ENCODE data around the gene DHX32.

The DHX32 gene

GRCh38 chr10:125815764-125816163 lies 65.3 kb downstream of the DHX32 start:
- DNase-seq (ENCODE audit: low read depth in 1 of 2, low spot score in 1 of 2) = no peak

DNA sequence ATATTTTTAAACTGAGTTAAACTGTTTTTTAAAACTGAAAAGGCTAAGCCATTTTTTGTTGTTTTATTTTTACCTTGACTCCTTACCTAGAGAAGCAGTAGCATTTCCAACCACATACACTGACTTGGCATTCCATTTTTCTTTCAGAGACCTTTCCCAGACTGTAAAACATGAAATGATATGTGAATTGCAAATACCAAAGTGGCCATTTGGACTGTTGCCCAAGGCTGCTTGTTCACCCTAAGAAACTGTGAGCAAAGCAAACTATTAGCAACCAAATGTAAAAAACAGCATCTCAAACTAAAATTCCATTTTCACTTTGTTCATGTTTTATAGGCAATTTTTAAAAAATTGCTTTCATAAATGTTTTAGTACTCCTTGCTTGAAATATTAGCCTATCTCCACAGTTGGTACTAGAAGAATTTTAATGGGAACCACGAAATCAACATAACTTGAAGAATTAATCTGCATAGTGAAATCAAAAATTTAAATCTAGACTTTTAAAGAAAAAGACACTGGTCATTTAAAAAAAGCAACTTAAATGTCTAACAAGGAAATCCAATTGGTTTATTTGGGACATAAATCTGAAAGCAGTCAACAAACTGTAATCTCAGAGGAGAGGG lies 68.9 kb downstream of the DHX32 start:
- no peak for DNase-seq (ENCODE audit: low read depth in 1 of 2, low spot score in 1 of 2)

- DNase-seq (ENCODE audit: low read depth in 1 of 2, low spot score in 1 of 2) = no peak
Observed at GRCh38 chr10:125811251-125811650, 69.8 kb downstream of the DHX32 start.

DNA sequence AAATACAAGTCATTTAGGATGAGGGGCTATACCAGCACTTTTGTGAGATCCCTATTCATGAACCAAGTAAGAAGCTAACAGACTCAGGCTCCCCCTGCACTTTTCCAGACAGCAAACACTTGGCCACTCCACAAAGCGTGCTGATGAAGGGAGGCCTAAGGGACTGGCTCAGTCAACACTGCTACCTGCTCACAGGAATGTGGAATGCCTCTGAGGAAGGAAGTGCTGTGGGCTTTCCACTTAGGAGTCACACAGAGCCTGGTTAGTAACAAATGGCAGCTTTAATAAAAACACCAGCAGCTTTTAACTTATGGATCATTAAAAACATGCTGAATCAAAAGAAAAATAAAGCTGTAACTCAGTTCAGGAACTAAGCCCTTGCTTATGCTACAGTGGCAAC lies 73.0 kb downstream of the DHX32 start:
- DNase-seq (ENCODE audit: low read depth in 1 of 2, low spot score in 1 of 2) = no peak

- DNase-seq (ENCODE audit: low read depth in 1 of 2, low spot score in 1 of 2) = no peak
Observed at GRCh38 chr10:125802739-125803138, 78.4 kb downstream of the DHX32 start.

GRCh38 chr10:125802131-125802530 lies 79.0 kb downstream of the DHX32 start:
- no peak for DNase-seq (ENCODE audit: low read depth in 1 of 2, low spot score in 1 of 2)

DNA sequence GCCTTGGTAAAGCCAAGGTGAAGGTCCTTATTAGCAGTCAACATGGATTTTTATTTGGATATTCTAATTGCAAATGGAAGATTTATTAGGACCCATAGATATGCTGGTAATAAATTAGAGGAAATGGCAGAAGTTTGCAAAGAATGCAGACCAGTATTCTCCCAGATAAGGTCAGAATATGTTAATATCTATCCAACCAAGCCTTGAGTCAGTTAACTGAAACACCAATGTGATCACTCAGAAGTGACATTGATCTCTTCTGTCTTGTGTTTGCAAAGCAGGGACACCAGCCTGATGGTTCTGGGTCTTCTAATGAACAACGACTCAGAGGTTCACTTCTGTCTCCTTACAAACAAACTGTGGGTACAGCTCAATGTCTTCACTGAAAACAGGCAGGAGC lies 79.5 kb downstream of the DHX32 start:
- DNase-seq (ENCODE audit: low read depth in 1 of 2, low spot score in 1 of 2) = no peak

DNA sequence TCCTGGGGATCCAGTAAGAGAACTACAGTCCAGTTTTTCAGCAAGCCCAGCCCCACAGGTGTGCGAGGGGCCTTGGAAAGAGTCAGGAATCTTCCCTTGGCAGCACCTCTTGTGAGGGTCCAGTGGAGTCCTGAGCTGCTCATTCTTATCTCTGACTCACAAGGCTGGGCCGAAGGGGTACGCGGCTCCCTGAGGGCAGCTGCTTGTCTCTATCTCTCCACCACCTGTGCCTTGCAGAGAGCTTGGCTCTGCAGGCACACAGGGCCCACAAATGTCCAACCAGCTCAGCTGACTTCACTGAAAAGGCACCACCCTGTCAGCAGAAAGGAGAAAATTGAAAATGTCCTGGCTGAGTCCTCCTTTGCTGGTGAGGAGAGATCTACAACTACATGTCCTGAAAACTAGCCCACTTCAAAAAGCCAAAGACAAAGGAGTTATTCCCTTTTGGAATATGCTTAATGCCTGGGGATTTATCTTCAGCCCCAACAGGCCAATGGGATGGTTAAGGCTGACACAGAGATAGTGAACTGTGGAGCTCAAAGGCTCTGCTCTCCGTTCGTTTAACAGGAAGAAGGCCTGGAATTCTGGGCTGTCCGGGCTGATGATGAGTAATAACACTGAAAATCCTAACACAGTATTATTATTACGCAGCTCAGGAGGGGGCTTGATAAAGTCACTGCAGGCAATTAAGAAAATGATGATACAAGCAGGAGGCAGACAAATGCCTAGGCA lies 81.5 kb downstream of the DHX32 start:
- no peak for DNase-seq (ENCODE audit: low read depth in 1 of 2, low spot score in 1 of 2)

DNA sequence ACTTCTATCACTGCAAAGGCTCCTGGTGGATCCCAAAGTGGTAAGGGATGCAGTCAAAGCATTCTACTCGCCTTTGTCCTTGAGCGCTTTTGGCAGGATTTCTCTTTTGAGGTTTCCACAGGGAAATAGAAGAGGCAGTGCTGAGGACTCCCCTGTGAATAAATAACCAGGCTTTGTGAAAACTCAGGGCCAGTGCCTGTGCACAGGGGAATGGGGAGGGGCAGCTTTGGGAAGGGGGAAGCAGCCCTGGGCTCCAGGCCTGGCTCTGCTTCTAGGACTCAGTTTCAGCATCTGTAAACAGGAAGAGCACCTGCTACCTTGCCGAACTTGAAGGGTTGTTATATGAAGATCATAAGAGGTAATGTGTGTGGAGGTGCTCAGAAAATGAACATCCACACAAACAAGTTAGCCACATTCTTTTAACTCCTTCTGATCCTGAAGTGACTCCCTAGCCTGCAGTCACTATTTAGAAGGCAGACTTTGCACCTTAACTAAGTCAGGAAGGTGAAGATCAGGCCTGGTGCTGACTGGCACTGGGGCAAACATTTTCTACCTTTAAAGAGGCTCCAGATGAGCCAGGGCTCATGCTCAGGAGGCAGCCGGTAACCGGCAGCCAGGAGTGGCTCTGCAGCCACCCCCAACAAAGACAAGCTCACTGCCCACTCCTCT lies 83.0 kb downstream of the DHX32 start:
- no peak for DNase-seq (ENCODE audit: low read depth in 1 of 2, low spot score in 1 of 2)

DNA sequence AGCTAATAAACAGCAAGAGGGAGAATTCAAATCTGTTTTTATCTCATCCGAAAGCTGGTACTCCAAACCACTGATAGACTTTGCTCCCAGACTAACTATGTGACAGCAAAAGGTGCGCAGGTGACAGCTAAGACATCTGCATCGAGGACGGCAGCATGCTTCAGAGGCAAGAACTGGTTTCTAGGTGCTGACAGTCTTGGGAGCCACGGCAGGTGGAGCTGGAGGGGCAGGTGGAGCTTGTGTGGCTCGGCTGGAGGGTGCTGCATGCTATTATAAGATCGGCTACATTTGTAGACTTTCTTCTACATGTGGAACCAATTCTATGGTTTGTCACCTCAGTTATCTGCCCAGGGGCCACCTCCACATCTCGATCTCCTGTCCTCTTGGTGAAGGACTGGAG lies 83.7 kb downstream of the DHX32 start:
- no peak for DNase-seq (ENCODE audit: low read depth in 1 of 2, low spot score in 1 of 2)

- no peak for DNase-seq (ENCODE audit: low read depth in 1 of 2, low spot score in 1 of 2)
Observed at GRCh38 chr10:125795637-125796190, 85.4 kb downstream of the DHX32 start.

GRCh38 chr10:125795128-125795527 lies 86.0 kb downstream of the DHX32 start:
- DNase-seq (ENCODE audit: low read depth in 1 of 2, low spot score in 1 of 2) = no peak

DNA sequence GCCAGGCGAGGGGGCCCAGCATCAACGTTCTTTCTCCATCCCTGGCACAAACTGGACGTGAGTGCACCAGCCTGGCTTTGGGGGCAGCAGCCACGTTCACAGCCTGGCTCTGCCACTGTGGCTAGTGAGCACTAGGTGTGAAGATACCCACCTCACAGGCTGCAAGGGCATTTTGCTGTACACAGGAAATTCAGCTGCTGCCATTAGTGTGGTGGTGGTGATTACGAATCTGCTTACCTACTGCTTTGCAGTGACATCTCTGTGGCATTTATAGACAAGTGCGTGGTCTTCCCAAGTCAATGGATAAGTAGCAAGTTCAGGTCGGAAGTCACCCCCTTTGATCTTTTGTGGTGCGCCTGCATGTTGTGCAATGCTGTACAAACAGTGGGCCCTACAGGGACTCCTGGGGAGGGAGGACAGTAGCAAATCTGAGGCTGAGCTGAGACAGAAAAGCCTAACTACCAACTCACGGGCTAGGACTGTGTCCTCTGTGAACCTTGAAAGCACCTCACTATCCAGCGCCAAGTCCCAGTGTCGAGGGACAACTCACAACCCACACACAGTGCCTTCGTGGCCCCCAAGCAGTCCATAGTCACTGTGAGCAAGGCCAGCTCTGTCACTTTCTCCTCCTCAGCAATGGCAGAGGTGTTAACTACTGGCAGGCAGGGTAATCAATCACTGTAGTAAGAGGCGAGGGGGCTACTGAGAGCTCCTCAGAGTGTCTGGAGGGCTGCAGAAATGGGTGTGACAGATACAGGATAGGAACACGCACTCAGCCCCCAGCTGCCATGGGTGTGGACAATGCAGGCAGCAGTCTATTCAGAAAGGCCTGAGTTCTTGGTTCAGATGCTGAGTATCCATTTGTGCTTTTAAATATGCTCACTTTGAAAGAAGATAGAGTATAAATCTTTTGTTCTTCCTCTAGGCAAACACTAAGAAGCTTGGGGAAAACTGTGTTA lies 88.5 kb downstream of the DHX32 start:
- DNase-seq (ENCODE audit: low read depth in 1 of 2, low spot score in 1 of 2) = no peak

DNA sequence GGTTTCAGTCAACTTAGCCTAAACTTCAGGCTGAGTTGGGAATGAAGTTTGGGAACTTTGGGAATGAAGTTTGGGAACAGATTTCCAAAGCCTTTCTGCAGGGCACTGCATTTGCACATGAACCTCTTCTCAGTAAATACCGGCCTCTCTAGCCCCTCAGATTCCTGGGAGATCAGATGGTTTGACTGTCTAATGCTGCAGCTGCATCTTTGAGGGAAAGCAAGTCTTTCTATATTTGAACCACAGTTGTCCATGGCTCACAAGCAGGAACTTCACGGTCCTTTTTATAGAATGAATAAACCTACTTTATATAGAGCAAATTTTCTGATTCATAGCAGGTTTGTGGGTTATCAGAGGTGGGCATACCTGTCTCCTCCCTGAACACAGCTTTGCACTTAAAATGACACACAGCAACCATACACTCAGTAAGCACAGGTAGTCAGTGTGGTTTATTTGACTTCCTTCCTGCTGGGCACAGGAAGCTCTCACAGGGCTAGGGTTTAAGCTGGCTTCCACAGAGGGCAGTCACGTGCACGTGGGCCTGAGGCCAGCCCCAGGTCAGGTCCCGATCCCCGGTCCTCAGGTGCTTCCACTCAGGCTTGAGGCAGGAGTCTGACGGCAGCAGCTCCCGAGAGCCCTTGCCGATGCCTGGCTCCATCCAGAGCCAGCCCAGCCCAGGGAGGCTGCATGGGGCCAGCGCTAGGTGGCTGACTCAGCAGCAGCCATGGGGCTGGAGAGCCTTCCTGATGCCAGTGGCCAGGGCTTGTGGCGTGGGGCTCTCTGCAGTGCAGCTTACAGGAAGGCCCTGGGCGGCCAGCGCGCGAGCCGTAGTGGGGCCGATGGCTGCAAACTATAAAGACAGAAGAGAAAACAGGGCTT lies 92.7 kb downstream of the DHX32 start:
- no peak for DNase-seq (ENCODE audit: low read depth in 1 of 2, low spot score in 1 of 2)

Data from activated T-helper 1 cell treated with anti-CD3 and anti-CD28 coated beads, Interleukin-2, amount 50 U/mL, for 16 hours (primary cell).